Measurements from ENCODE around the gene LHX4.

GRCh38 chr1:180261524-180262155 is 31.6 kb downstream of the LHX4 start:
- TF ChIP-seq CTCF (IDR thresholded peaks at IDR 0.05; ENCODE audit: low read length) (no peak), EZH2 (IDR thresholded peaks at IDR 0.05; ENCODE audit: borderline replicate concordance, low read length) (no peak)
